ENCODE data around the gene SLC6A6. TPM values are rescaled to one million over a fixed set of nuclear protein-coding genes. Genes with fewer than 3 reads are reported as not detected.

SLC6A6 gene
- total RNA-seq (2022; extraction: Qiagen RNA extraction; ENCODE audit: low read depth) = 85.3 to 121 TPM (median 98.4 TPM) in 5 replicates

GRCh38 chr3:14402304-14402811, at the start of gene SLC6A6:
Gene SLC6A6, plus strand, starts transcription at chr3:14402606. Its CDS starts 41,029 bp downstream, at chr3:14443635.

Other genes starting within 250 kb of the SLC6A6 start
- 27.0 to 34.3 TPM (median 31.7 TPM) in 5 replicates for gene XPC, start 224.0 kb upstream of the SLC6A6 start, total RNA-seq (2022; extraction: Qiagen RNA extraction; ENCODE audit: low read depth)
- 19.8 to 26.9 TPM (median 21.3 TPM) in 5 replicates for gene LSM3, start 223.8 kb upstream of the SLC6A6 start, total RNA-seq (2022; extraction: Qiagen RNA extraction; ENCODE audit: low read depth)
- 1.4 to 2.2 TPM (median 1.9 TPM) in 5 replicates for gene GRIP2, start 137.7 kb downstream of the SLC6A6 start, total RNA-seq (2022; extraction: Qiagen RNA extraction; ENCODE audit: low read depth)
- 10.8 to 16.7 TPM (median 12.8 TPM) in 5 replicates for gene CCDC174, start 249.2 kb downstream of the SLC6A6 start, total RNA-seq (2022; extraction: Qiagen RNA extraction; ENCODE audit: low read depth)